Cardiac septum (tissue), 1 donor: ENCODE measurements around the gene SLC23A3. TPM values are rescaled to one million over a fixed set of nuclear protein-coding genes. Genes with fewer than 3 reads are reported as not detected.

ENCODE experiments used
- DNase-seq: peaks from one replicate; pipeline ENCODE4 v3.0.0-alpha.2; 2020; ENCODE audit warnings: low spot score
- intact Hi-C: fragments of 100-400 bp; cut with DNase I; formaldehyde crosslinking; loops from one replicate; pipeline ENCODE4 v1.14.0; 2022
- total RNA-seq: library from RNA; stranded (reverse); fragmentation: NEBNext Ultra II Directional; extraction: Animal tissue kit (Norgen Biotek cat#: 25700); gene quantifications from one replicate; pipeline ENCODE4 v1.2.1, GENCODE V29; 2021
- donor health status: DM: no; HTN: no; CAD: no.

The SLC23A3 gene
- total RNA-seq, 1 donor from 2014 or later = 0.48 TPM

GRCh38 chr2:219123356-219124135 lies 46.3 kb downstream of the SLC23A3 start:
- intact Hi-C loops = no loop called here

DNA sequence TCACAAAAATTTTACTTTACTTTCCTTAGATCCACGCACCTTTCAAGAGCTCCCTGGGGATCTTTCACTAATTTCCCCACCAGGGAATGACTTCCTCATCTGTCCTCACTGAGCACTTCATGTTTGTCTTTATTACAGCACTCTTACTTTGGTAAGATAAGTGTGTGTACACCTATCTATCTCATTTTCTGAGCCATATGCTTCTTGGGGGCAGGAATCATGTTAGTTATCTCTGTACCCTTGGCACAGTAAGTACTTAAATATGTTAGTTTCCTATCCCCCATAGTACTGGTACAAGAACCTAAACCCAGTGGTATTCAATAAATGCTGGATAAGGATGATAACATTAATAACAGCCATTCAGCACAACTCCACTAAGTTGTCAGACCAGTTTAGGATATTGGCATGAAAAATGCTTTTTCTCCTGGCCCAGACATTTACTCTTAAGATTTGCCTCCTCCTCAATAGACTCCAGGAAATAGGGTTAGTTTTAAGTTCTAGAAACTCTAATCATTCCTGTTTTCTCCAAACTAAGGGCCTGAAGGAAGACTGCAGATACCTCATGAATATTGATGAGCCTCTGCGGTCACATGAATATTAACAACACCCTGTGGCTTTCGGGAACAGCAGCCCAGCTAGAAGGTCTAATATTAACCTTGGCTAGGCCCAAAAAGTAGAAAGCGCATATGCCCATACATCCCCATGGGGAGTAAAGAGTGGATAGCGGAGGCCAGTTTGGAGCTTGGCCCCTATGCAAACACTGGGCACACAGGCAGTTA lies 47.4 kb downstream of the SLC23A3 start:
- intact Hi-C loops = no loop called here
- no peak for DNase-seq

More at GRCh38 chr2:219123356-219124135, 46.3 kb downstream of the SLC23A3 start:
- DNase-seq = no peak

DNA sequence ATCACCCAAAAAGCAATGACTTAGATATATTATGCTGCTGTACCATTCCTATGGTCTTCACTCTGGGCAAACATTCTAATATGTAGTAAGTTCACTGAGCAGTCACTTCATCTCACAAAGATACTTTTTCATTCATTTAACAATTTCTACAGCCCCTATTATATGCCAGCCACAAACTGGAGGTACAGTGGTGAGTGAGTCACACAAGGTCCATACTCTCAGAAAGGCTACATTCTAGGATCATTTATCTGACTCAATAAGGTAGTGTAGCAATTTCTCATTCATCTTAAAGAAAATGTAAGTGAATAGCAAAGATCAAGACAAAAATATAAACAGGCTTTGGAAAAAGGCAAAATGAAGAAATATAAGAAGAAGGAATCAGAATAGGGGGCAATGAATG lies 49.7 kb downstream of the SLC23A3 start:
- no peak for DNase-seq
- intact Hi-C loops = no loop called here

DNA sequence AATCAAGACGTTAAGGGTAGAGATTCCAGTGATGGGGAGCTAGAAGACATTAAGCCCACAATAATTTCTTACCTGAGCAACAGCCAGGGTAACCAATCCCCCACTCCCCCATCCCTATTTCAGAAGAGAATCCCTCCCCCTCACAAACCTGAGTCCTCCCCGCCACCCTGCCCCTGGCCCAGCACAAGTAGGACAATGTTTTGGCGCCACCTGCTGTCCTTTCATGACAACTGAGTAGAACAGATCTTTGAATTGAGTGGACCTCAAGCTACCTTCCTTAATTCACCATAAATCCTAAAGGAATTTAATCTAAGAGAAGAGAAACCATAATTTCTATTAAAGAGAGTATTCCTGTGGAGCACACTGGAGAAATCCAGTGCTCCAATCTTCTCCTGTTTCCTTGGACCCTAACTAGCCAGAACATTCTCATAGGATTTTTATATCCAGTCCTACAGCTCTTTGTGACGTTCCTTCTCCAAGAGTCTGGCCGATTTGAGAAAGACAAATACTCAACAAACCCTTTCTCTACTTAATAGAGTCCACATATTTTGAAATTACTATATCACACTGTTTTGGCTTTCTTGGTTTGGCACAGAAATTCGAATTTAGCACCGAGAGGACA lies 50.3 kb downstream of the SLC23A3 start:
- intact Hi-C loops = loop anchor here (1.0 to 5.0 kb wide), 2 partner anchors 47 to 61 kb away; no protein-coding TSS in a partner anchor
- peak; percentile 83 for DNase-seq

DNA sequence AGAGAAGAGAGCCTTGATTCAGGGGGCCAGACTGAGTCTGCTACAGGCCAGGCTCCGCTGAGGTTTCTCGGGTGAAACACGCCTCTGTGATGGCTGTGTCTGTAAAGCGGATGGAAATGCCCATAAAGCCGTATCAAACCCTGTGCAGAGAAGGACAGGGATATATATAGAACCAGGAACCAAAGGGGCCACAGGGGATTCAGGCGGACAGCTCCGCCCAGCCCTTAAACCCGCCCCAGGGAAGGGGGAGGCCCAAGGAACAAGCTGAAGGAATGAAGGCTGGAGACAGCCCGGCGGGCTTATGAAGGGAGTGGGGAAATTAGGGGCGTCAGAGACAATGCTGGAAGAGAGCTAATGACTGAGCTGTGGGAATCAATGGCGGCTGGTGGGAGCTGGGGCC lies 51.3 kb downstream of the SLC23A3 start:
- DNase-seq = no peak
- intact Hi-C loops = loop anchor here (5.0 kb wide), 1 partner anchor 46 kb away; no protein-coding TSS in a partner anchor

DNA sequence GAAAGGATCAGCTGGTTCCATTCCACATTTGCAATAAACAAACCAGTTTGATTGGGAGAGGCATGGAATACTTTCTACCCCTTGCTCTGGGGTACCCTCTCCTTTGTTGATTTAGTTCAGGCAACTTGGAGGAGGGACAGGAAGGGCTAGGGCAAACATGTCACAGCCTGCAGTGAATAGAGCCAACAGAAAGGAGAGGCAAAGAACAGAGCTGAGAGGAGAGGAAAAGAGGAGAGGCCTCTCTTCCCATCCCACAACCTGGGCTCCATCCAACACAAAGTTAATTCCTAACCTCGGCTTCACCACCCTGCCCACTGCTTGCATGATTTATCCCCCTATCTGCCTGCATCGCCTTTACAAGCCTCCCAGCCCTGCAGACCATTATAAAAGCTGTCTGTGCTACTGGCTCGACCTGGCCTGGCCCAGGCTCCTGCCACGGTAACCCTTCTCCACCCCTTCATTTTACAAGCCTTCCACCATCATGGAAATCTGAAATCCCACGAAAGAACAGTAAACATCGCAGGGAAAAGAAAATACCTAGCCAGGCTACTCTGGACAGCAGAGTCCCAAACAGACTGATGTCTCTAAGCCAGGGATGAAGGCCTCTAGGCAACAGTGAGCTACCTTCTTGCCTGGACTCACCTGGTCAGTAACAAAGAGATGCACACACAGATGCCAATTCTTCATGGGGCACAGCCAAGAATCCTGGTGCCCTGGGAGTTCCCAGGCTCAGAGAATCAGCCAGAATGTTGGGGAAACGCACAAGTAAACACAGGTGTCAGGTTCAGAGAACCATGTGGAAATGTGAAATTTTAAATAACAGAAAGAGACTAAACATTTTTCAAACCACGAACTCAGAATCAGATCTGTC lies 52.8 kb downstream of the SLC23A3 start:
- DNase-seq = no peak
- intact Hi-C loops = loop anchor here (5.0 kb wide), 1 partner anchor 45 kb away; no protein-coding TSS in a partner anchor

DNA sequence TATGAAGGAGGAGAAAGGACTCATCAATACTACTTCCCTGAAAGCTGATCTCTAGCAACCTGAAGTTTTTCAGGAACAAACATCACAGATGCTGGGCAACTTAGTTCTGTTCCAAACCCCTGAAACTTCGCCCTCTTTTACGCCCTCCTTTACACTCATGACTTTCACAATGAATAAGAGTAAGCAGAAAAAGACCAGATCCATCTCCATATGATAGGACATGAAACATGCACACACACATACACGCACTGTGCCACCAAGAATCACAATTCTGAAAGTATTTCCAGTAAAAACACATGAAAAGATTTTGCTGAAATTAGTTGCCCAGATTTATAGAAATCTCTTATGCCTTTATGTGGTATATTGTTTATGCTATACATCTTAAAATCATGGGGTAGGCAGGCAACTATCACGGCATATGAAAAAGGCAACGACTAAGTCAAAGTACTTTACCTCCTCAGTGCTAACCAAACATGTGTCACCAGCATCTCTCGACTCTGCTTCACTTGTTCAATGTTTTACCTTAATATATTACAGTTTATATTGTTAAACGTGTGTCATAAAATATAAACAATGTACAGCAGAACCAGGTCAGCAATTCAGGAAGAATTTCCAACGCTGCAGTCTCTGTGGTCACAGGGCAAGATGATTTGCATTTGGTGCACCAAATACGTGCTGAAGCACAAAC lies 57.0 kb downstream of the SLC23A3 start:
- intact Hi-C loops = no loop called here
- DNase-seq = no peak

DNA sequence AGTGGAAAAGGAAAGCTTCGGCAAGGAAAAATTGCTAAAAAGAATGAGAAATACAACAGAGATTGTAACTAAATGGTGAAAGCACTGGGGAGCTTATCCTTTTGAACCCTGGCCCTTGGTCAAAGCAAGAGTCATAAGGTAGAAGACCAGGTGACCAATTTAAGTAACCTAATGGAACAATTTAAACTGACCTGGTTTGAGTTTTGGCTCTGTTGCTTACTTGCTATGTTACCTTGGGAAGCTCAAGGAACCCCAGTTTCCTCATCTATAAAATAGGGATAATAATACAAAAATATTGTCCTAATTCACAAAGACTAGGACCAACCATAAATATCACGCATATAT lies 57.8 kb downstream of the SLC23A3 start:
- DNase-seq = no peak
- intact Hi-C loops = no loop called here

Other genes starting within 250 kb of the SLC23A3 start
- not detected for gene CDK5R2, start 210.4 kb downstream of the SLC23A3 start, total RNA-seq
- not detected for gene FEV, start 184.8 kb downstream of the SLC23A3 start, total RNA-seq
- gene CRYBA2, start 176.6 kb downstream of the SLC23A3 start, total RNA-seq = not detected
- gene CFAP65, start 128.5 kb downstream of the SLC23A3 start, total RNA-seq = not detected
- not detected for gene IHH, start 109.1 kb downstream of the SLC23A3 start, total RNA-seq
- 6.7 TPM for gene NHEJ1, start 9.2 kb downstream of the SLC23A3 start, total RNA-seq
- gene CNPPD1, start 6.9 kb upstream of the SLC23A3 start, total RNA-seq = 67.6 TPM
- gene RETREG2, start 8.2 kb upstream of the SLC23A3 start, total RNA-seq = 31.2 TPM
- 23.9 TPM for gene ZFAND2B, start 36.8 kb upstream of the SLC23A3 start, total RNA-seq
- gene ABCB6, start 48.9 kb upstream of the SLC23A3 start, total RNA-seq = 17.4 TPM
- 66.3 TPM for gene ATG9A, start 59.6 kb upstream of the SLC23A3 start, total RNA-seq
- 22.4 TPM for gene ANKZF1, start 59.8 kb upstream of the SLC23A3 start, total RNA-seq
- gene GLB1L, start 75.4 kb upstream of the SLC23A3 start, total RNA-seq = 2.0 TPM
- 16.3 TPM for gene STK16, start 75.5 kb upstream of the SLC23A3 start, total RNA-seq
- not detected for gene TUBA4B, start 83.2 kb upstream of the SLC23A3 start, total RNA-seq
- 164 TPM for gene TUBA4A, start 83.9 kb upstream of the SLC23A3 start, total RNA-seq
- 78.0 TPM for gene DNAJB2, start 109.3 kb upstream of the SLC23A3 start, total RNA-seq
- 0.97 TPM for gene PTPRN, start 139.4 kb upstream of the SLC23A3 start, total RNA-seq
- not detected for gene RESP18, start 162.7 kb upstream of the SLC23A3 start, total RNA-seq
- gene DNPEP, start 217.9 kb upstream of the SLC23A3 start, total RNA-seq = 47.2 TPM
- 21,230 TPM for gene DES, start 248.3 kb upstream of the SLC23A3 start, total RNA-seq